ENCODE data around the gene TMEM100.

Gene TMEM100, protein sequence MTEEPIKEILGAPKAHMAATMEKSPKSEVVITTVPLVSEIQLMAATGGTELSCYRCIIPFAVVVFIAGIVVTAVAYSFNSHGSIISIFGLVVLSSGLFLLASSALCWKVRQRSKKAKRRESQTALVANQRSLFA

DNA sequence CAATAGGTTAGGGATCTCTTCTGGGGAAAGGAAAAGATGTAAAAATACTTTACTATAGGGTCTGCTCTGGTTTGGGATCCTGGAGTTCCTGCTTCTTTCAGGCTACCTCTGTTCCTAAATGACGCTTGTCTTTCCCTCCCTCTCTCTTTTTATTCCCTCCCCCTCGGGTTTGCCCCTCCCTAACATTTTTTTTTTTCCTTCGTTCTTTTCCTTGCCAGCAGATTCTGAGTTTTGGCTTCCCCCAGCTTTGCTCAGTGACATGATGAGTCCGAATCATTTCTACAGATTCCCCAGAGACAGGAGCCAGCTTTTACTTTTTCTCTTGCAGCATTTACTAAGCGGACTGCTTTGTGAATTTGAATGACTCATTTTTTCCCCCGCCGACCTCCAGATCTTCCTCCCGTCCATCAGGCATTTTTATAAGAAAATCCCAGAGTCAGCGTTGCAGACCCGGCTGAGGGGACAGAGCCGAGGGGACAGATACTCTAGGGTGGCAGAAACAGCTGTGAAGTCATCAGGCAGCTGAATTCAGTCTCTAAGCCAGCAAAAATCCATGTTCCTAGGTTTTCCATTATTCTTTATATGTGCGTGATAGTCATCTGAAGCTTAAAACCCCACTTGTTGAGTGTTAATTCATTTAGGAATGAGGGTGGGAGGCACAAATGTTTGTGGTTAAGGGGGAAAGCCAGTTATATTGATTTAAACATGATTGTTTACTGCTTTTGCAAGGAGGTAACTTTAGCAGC is at the start of gene TMEM100:
Gene TMEM100, minus strand, starts transcription at position 123 of the 746 bp plus-strand sequence. CDS start 1,794 bp downstream, outside the sequence.
- peak; percentile 43 for DNase-seq

- no peak for DNase-seq
These were observed 49.4 kb upstream of the TMEM100 start for GRCh38 chr17:55772086-55772485.

GRCh38 chr17:55770196-55770870 is 47.7 kb upstream of the TMEM100 start:
- DNase-seq, result peak; percentile 63

DNA sequence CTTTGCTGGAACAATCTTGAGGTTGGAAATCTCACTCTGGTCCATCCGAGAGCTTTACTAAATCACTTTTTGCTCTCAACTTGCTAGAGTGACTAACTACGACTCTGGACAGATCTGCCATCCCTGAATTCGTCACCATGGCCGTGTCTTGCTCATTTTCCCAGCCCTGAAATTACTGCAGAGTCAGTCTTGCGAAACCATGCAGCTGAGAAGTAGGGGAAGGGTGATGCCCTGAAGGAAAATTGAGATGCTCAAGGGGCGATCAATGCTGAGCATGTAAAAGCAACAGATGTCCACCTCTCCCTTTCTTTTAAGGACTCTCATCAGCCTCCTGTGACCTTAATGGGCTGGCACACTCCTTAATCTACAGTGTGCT is 46.9 kb upstream of the TMEM100 start:
- DNase-seq, result no peak

DNA sequence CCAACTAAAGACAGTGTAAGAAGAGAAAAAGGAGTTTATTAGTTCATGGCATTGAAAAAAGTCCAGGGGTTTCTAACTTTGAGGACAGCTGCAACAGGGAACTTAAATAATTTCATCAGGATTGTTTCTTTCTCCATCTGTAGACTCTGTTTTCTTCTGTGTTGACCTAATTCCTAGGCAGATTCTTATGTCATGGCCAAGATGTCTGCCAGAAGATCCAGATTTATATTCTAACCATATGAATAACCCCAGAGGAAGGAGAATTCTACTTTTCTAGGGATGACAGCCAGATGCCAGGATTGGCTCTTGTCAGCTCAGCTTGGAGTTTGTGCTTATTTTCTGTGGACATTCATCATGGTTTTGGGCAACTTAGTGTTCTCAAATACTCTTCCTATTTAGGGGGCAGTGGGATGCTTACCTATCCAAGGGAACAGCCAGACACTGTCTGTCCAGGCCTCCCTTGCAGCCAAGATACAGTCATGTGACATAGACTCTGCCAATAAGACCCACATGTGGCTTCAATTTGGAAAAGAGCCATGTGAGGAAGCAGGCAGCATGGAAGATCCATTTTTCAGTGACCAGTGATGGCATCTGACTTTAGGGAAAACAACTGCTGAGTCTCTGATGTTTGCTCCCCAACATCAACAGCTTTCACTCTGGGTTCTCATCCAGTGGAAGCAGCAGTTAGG is 46.4 kb upstream of the TMEM100 start:
- no peak for DNase-seq

- DNase-seq, result no peak
These were observed 42.8 kb upstream of the TMEM100 start for GRCh38 chr17:55765472-55765871.

GRCh38 chr17:55764610-55765009 is 41.9 kb upstream of the TMEM100 start:
- no peak for DNase-seq

DNA sequence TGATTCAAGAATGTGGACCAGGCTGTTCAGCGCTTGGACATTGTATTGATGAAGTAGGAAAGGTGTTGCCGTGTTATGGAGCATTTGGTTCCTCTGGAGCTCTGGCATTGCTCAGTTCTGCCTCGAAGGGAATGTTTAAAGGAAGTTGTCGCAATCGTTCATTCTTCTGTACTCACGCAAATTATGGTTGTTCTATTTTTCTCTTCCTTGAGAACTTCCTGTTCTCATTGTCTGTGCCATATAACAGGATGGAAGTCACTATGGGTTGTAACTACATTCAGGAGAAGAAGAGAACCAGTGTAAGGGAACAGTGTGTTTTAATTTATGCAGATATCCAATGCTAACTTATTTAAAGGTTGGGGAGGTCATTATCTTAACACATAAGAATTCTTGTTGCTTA is 41.2 kb upstream of the TMEM100 start:
- no peak for DNase-seq

DNA sequence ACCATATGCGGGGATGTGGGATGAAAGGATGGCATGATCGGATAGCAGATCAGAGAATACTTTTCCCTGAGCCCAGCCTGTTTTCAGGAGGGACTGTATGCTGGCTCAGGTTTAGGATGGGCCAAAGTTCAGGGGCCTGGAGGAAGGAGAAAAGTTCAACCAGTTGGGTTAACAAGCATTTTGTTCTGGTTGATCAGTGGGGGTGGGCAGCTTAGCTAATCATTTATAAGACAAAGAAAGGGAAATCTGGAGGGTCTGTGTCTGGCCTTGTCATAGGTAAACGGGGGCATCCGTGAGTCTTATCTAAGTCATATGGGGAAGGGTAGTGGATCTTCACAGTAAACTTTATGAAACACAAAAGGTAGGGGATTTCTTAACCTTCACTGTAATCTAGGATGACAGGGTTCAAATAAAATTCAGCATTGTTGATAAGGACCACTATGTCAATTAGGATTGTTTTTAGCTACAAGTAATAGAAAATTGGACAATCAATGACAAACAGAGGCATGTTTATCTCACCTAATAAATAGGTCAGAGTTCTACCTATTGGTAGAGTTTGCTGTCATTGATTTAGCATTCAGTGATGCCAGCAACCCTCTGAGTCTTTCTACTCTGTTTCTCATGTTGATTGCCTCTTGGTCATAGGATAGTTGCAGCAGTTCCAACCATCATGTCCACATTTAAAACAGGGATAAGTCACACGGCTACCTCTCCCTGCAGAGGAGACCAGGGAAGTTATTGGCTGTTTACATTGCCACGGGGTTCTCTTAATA is 39.6 kb upstream of the TMEM100 start:
- DNase-seq, result no peak

DNA sequence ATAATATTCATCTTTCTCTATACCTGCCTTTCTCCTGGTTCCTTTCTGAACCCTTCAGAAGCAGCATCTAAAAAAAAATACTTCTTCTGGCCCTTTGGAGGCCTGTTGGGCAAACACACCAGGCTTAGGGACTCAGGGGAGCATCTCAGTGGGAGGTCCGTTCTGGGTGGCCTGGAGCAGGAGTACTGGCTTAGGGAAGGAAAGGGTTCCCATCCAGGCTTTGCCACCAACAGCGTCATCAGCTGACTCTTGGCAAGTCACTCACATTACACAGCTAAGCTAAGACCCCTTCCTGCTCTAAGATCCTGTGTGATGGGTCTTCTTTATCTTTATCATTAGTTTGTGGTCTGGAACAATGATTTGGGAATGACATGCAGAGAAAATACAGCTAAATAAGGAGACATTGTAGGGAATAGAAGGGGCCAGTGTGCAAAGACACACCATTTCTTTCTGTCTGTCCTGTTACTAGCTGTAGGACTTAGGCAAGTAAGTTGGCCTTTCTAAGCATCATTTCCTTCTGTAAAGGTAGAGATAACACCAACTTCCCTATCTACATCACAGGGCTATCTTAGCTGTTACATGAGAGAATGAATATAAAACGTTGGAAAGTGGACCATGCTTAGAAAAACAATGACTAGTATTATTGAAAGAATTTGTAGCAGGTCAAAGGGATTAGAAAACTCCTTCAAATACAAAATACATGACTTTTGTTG is 38.1 kb upstream of the TMEM100 start:
- no peak for DNase-seq

- no peak for DNase-seq
These were observed 35.5 kb upstream of the TMEM100 start for GRCh38 chr17:55758171-55758570.

- no peak for DNase-seq
These were observed 35.0 kb upstream of the TMEM100 start for GRCh38 chr17:55757659-55758058.

DNA sequence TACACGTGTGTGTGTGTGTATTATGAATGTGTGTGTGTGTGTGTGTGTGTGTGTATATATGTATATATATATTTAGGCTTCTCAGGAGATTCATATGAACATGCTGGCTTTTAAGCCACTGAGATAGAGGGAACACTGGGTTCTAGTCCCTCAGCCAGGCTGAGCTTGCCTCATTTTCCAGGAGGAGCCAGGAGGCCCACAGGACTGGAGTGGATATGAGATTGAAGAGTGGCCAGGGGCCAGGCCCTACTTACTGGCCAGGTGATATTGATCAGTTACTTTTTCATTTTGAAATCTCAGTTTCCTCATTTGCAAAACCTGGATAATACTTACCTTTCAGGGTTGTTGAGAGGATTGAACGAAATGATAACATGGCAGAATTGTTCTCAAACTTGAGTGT is 34.0 kb upstream of the TMEM100 start:
- DNase-seq, result no peak

DNA sequence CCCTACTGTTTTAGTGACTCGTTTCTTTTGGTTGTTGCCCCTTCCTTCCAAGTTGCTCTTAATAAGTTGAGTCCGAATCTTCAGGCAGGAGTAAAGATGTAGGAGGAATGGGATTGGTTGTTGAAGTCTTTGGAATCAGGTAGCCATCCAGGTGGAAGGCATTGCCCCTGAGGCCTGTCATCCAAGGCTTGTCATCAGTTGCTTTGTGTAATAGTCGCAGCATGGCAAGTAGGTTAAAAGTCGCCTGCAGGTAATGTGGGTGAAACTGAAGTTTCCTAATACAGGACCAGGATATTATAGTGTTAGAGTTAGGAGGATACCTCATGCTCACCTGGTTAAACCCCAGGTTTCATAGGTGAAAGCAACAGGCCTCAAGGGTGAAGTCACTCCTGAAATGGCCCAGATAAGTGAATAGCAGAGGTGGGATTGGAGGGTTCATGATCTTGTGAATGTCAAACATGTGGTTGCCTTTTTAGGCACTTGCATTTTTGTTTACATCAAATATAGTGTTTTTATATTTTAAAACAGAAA is 29.1 kb upstream of the TMEM100 start:
- DNase-seq, result no peak

GRCh38 chr17:55750750-55751657 is 28.3 kb upstream of the TMEM100 start, which contains the start of gene PCTP:
TSS of gene PCTP (plus strand) at chr17:55751051. CDS start at chr17:55751104, 53 bp downstream.
- peak; percentile 86 for DNase-seq

DNA sequence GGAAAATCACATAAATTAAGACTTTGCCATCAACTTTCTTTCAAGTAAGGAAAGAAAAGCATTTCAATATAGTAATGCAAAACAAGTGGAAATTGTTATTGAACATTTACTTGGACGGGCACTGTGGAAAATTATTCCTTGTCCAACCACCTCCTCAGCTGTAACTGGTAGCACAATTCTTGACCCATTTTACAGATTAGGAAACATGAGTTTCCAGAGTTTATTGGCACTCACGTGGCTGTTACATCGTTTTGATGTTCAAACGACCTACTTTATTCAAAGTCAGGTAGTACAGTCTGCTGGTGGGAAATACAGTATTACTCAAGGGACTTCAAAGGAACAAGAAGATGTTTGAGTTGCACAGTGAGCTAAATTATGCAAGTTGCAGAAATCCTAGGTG is 27.3 kb upstream of the TMEM100 start:
- DNase-seq, result no peak

- DNase-seq, result no peak
These were observed 26.2 kb upstream of the TMEM100 start for GRCh38 chr17:55748841-55749240.

DNA sequence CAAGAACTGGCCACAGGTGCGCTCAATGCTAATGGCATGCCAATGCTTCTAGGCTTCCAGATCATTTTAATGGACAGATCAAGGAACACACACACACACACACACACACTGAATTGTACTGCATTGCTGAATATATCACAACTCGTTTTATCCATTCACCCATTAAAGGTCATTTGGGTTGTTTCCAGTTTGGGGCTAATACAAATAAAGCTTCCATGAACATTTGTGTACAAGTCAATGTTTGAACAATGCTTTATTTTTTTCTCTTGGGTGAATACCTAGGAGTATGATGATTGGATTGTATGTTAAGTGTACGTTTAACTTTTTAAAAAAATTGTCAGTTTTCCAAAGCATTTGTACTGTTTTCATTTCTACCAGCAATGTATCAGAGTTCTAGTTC is 24.5 kb upstream of the TMEM100 start:
- DNase-seq, result no peak

- no peak for DNase-seq
These were observed 23.8 kb upstream of the TMEM100 start for GRCh38 chr17:55746466-55746865.

GRCh38 chr17:55745258-55745657 is 22.6 kb upstream of the TMEM100 start:
- DNase-seq, result no peak

Data from NCI-H2227 treated with DMSO at 0.1 percent for 48 hours (cell line).